Activated CD8-positive, alpha-beta T cell treated with anti-CD3 and anti-CD28 coated beads for 36 hours (primary cell): ENCODE data around the gene MATCAP1. TPM values are rescaled to one million over a fixed set of nuclear protein-coding genes. Genes with fewer than 3 reads are reported as not detected.

ENCODE experiments used
- ATAC-seq: fragments of 200-7000 bp; cut with Tn5 transposase; one replicate; pipeline ENCODE4 v1.10.0; 2021; ENCODE audit warnings: mild to moderate bottlenecking, moderate library complexity
- CTCF ChIA-PET: fragments of 350-600 bp; sonication (Branson Sonifier 250); formaldehyde crosslinking; loops from one replicate; lab custom pipeline; 2021; ENCODE audit warnings: antibody characterized with exemption; lab: Charles Lee
- POLR2A ChIA-PET: fragments of 350-600 bp; sonication (Branson Sonifier 250); formaldehyde crosslinking; loops from one replicate; lab custom pipeline; 2021; ENCODE audit warnings: antibody characterized with exemption; lab: Charles Lee
- DNase-seq: peaks from one replicate; pipeline ENCODE4 v3.0.0-alpha.2; 2020
- H3K27ac Mint-ChIP-seq: one replicate; pipeline ENCODE4 v1.8.0; 2021; ENCODE audit warnings: mild to moderate bottlenecking, mixed read lengths
- H3K27me3 Mint-ChIP-seq: one replicate; pipeline ENCODE4 v1.8.0; 2021; ENCODE audit warnings: mixed read lengths
- H3K36me3 Mint-ChIP-seq: one replicate; pipeline ENCODE4 v1.8.0; 2021; ENCODE audit warnings: low read depth, mixed read lengths
- H3K4me1 Mint-ChIP-seq: one replicate; pipeline ENCODE4 v1.8.0; 2021; ENCODE audit warnings: low read depth, mixed read lengths
- H3K4me3 Mint-ChIP-seq: one replicate; pipeline ENCODE4 v1.8.0; 2021; ENCODE audit warnings: mild to moderate bottlenecking, moderate library complexity, mixed read lengths
- H3K9me3 Mint-ChIP-seq: one replicate; pipeline ENCODE4 v1.8.0; 2021; ENCODE audit warnings: mixed read lengths
- CTCF ChIP-seq: fragments of 200-600 bp; IDR thresholded peaks from one replicate; pipeline ENCODE4 v1.8.0; 2022; ENCODE audit warnings: antibody characterized with exemption, mild to moderate bottlenecking
- intact Hi-C: fragments of 100-400 bp; cut with micrococcal nuclease; formaldehyde crosslinking; loops from one replicate; pipeline ENCODE4 v1.10.0; 2022
- total RNA-seq, 2 experiments: library from RNA; stranded (reverse); gene quantifications; one replicate each; pipeline ENCODE4 v1.2.3, GENCODE V29; 2021

MATCAP1 gene
- total RNA-seq, 2 experiments from 2014 or later: 49.5 to 49.9 TPM

GRCh38 chr16:67183284-67183626 is 508 bp downstream of the MATCAP1 start:
- DNase-seq (no peak), ATAC-seq (no peak)
- Mint-ChIP-seq H3K4me1 (peaks cover 20% of the 10 kb centered on the region), H3K9me3 (no peaks in the 10 kb centered on the region), H3K4me3 (no peak overlapping the region), H3K27ac (no peak overlapping the region), H3K27me3 (peaks cover 24% of the 10 kb centered on the region), H3K36me3 (peaks cover 5% of the 10 kb centered on the region)
- intact Hi-C loops: loop anchor here (10.0 kb wide), 1 partner anchor 208 kb away; no protein-coding TSS in a partner anchor
- ChIA-PET POLR2A (interaction anchor here (1.0 to 2.0 kb wide), 3 partner anchors 8 to 58 kb away, joined by 3 to 13 read pairs (median 4); no protein-coding TSS in a partner anchor), CTCF (interaction anchor here (1.5 to 7.1 kb wide), 5 partner anchors 14 to 206 kb away, joined by 7 to 71 read pairs (median 10); partner anchors contain the start of gene NOL3)
- no peak for TF ChIP-seq CTCF

GRCh38 chr16:67182288-67182687 is 1.5 kb downstream of the MATCAP1 start:
- DNase-seq (no peak), ATAC-seq (no peak)
- Mint-ChIP-seq H3K27ac (no peak overlapping the region), H3K4me3 (no peak overlapping the region), H3K27me3 (peaks cover 31% of the 10 kb centered on the region), H3K9me3 (no peaks in the 10 kb centered on the region), H3K4me1 (peaks cover 26% of the 10 kb centered on the region), H3K36me3 (peaks cover 5% of the 10 kb centered on the region)
- ChIA-PET POLR2A (interaction anchor here (1.1 to 2.0 kb wide), 2 partner anchors 7 to 24 kb away, joined by 4 to 13 read pairs; no protein-coding TSS in a partner anchor), CTCF (interaction anchor here (1.1 to 7.1 kb wide), 6 partner anchors 13 to 217 kb away, joined by 3 to 71 read pairs (median 8); partner anchors contain the start of gene NOL3)
- intact Hi-C loops: loop anchor here (10.0 kb wide), 1 partner anchor 207 kb away; no protein-coding TSS in a partner anchor
- no peak for TF ChIP-seq CTCF

- DNase-seq: no peak
- TF ChIP-seq CTCF: no peak
- Mint-ChIP-seq H3K27me3 (peaks cover 38% of the 10 kb centered on the region), H3K36me3 (peaks cover 5% of the 10 kb centered on the region), H3K27ac (no peak overlapping the region), H3K4me1 (peaks cover 30% of the 10 kb centered on the region), H3K9me3 (no peaks in the 10 kb centered on the region), H3K4me3 (no peak overlapping the region)
- POLR2A ChIA-PET: no interaction called here
- no peak for ATAC-seq
- intact Hi-C loops: loop anchor here (10.0 kb wide), 1 partner anchor 207 kb away; no protein-coding TSS in a partner anchor
- CTCF ChIA-PET: interaction anchor here (1.0 to 7.1 kb wide), 3 partner anchors 12 to 165 kb away, joined by 6 to 71 read pairs (median 36); partner anchors contain the start of gene NOL3
These were observed 2.4 kb downstream of the MATCAP1 start for GRCh38 chr16:67181346-67181745.

DNA sequence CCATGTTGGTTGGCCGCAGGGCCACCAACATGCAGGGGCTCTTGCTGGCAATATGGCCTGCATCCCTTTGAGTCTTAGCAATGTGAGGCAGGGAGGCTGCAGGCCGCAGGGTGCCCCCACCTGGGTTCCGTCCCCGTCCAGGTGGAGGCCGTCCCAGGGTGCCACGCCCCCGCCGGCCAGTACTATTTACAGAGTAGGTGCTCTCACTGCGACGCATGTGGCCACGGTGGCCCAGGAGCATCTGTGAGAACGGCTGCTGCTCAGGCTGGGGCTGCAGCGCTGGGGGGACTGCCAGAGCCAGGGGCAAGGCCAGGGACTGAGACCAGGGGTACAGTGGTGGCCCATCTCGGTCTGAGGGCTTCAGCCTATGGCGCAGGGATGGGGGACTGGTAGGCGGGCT is 3.6 kb downstream of the MATCAP1 start:
- TF ChIP-seq CTCF: no peak
- CTCF ChIA-PET: interaction anchor here (1.3 to 16.0 kb wide), 4 partner anchors 10 to 27 kb away, joined by 3 to 209 read pairs (median 20); partner anchors contain the start of genes B3GNT9, FBXL8, HSF4 and NOL3
- intact Hi-C loops: loop anchor here (10.0 kb wide), 1 partner anchor 205 kb away; no protein-coding TSS in a partner anchor

More for the DNA sequence above, 3.6 kb downstream of the MATCAP1 start:
- Mint-ChIP-seq H3K9me3 (no peaks in the 10 kb centered on the region), H3K27ac (no peak overlapping the region), H3K36me3 (peaks cover 7% of the 10 kb centered on the region), H3K4me1 (peaks cover 28% of the 10 kb centered on the region), H3K27me3 (peaks cover 41% of the 10 kb centered on the region), H3K4me3 (no peak overlapping the region)
- ATAC-seq (no peak), DNase-seq (no peak)
- POLR2A ChIA-PET: no interaction called here
